Measurements from ENCODE around the gene ANKRD34A.
A peak's percentile ranks its signal among the peaks of the same experiment; 100 is the strongest.

The ANKRD34A gene

GRCh38 chr1:145959957-145960467 is 4.4 kb downstream of the ANKRD34A start:
- TF ChIP-seq, protein P1, sequence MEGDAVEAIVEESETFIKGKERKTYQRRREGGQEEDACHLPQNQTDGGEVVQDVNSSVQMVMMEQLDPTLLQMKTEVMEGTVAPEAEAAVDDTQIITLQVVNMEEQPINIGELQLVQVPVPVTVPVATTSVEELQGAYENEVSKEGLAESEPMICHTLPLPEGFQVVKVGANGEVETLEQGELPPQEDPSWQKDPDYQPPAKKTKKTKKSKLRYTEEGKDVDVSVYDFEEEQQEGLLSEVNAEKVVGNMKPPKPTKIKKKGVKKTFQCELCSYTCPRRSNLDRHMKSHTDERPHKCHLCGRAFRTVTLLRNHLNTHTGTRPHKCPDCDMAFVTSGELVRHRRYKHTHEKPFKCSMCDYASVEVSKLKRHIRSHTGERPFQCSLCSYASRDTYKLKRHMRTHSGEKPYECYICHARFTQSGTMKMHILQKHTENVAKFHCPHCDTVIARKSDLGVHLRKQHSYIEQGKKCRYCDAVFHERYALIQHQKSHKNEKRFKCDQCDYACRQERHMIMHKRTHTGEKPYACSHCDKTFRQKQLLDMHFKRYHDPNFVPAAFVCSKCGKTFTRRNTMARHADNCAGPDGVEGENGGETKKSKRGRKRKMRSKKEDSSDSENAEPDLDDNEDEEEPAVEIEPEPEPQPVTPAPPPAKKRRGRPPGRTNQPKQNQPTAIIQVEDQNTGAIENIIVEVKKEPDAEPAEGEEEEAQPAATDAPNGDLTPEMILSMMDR (IDR thresholded peaks at IDR 0.05; ENCODE audit: low read depth, low read length, missing control alignments): no peak
- DNase-seq (ENCODE audit: extremely low read depth, low read depth): no peak
- H3K4me3 ChIP-seq (replicated peaks; ENCODE audit: low read depth, low read length): peak overlapping the region; percentile 80

- TF ChIP-seq, protein P1 (IDR thresholded peaks at IDR 0.05; ENCODE audit: low read depth, low read length, missing control alignments): no peak
- no peak overlapping the region for H3K4me3 ChIP-seq (replicated peaks; ENCODE audit: low read depth, low read length)
- no peak for DNase-seq (ENCODE audit: extremely low read depth, low read depth)
Measured at GRCh38 chr1:145959333-145959732, 5.0 kb downstream of the ANKRD34A start.

- H3K4me3 ChIP-seq (replicated peaks; ENCODE audit: low read depth, low read length): no peak overlapping the region
Measured at GRCh38 chr1:145958734-145959133, 5.6 kb downstream of the ANKRD34A start.

GRCh38 chr1:145957443-145958319 is 6.7 kb downstream of the ANKRD34A start, which contains the start of gene LIX1L:
TSS of gene LIX1L (minus strand) at chr1:145958017. CDS start at chr1:145957927, 90 bp downstream.
- TF ChIP-seq, protein P1 (IDR thresholded peaks at IDR 0.05; ENCODE audit: low read depth, low read length, missing control alignments): no peak
- DNase-seq (ENCODE audit: extremely low read depth, low read depth): peak; percentile 92
- peak within 1 kb of the TSS; percentile 56 for H3K4me3 ChIP-seq (replicated peaks; ENCODE audit: low read depth, low read length)

More at GRCh38 chr1:145958734-145959133, 5.6 kb downstream of the ANKRD34A start:
- TF ChIP-seq, protein P1 (IDR thresholded peaks at IDR 0.05; ENCODE audit: low read depth, low read length, missing control alignments): no peak
- no peak for DNase-seq (ENCODE audit: extremely low read depth, low read depth)

- TF ChIP-seq, protein P1 (IDR thresholded peaks at IDR 0.05; ENCODE audit: low read depth, low read length, missing control alignments): no peak
- peak overlapping the region; percentile 56 for H3K4me3 ChIP-seq (replicated peaks; ENCODE audit: low read depth, low read length)
- DNase-seq (ENCODE audit: extremely low read depth, low read depth): no peak
Measured at GRCh38 chr1:145956781-145957442, 7.5 kb downstream of the ANKRD34A start.

GRCh38 chr1:145956361-145956760 is 8.0 kb downstream of the ANKRD34A start:
- DNase-seq (ENCODE audit: extremely low read depth, low read depth): no peak
- TF ChIP-seq, protein P1 (IDR thresholded peaks at IDR 0.05; ENCODE audit: low read depth, low read length, missing control alignments): no peak
- peak overlapping the region; percentile 56 for H3K4me3 ChIP-seq (replicated peaks; ENCODE audit: low read depth, low read length)
